GM19025 (cell line): ENCODE data around the gene KCNT2.
"Not testable (repeated sequence)": the region's sequence is repeated elsewhere in the genome, so short reads cannot be mapped to it uniquely, and the experiment has no call there.

Source experiments
- ATAC-seq: cut with Tn5 transposase; IDR thresholded peaks from one replicate; pipeline ENCODE4 v1.9.1; 2021; ENCODE audit warnings: mild to moderate bottlenecking, low read depth, moderate library complexity; ENCODE audit not compliant: unreplicated experiment

The KCNT2 gene

GRCh38 chr1:196517193-196517592 is 91.0 kb downstream of the KCNT2 start:
- ATAC-seq, result no peak

DNA sequence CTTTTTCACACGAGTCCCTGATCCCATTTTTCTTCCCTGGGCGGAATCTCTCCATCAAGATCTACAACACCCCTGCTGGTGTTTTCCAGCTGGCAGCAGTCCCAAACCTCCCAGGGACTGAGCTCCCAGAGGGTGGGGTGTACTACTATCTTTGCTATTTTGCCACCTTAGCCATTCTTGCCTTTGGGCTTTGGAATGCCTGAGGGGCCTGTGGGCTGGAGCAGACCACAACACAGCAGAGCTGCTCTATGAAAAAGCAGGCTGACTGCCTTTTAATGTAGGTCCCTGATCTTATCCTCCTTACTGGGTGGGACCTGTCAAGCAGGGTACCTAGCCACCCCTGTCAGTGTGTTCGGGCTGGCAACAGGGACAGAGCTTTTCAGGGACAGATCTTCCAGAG is 91.9 kb downstream of the KCNT2 start:
- ATAC-seq, result no peak

DNA sequence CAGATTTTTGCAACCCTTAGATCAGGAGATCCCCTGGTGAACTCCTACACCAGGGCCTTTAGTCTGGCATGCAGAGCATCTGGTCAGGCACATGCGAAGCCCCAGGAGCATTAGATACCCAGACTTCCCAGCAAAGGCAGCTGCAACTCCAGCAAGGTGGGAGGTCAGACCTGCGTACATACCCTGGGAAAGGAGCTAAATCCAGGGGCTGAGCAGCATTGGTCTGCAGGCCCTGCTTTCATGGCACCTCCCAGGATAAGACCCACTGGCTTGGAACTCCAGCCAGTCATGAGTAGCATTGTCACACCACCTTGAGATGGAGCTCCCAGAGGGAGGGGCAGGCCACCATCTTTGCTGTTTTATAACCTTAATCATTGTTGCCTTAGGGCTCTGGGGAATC is 92.3 kb downstream of the KCNT2 start:
- ATAC-seq, result no peak

- ATAC-seq, result no peak
These were observed 94.4 kb downstream of the KCNT2 start for GRCh38 chr1:196513821-196514220.

GRCh38 chr1:196510451-196510850 is 97.8 kb downstream of the KCNT2 start:
- ATAC-seq, result no peak

GRCh38 chr1:196504224-196504623 is 104.0 kb downstream of the KCNT2 start:
- not testable (repeated sequence) for ATAC-seq

DNA sequence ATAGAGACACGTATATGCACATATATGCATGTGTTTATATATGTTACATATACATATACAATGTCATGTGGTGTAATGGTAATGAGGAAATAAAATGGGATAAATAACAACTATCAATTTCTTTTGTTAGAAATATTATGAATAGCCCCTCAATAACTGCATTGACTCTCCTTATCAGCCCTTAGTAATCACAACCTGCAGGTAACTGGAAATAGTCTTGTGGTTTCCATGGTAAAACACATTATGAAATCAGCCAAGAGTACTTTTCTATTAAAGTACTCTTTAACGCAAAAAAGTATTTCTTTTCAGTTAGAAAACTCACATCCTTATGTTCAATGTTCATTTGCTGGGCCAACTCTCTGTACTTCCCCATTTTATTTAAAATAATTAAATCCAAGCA is 105.8 kb downstream of the KCNT2 start:
- ATAC-seq, result no peak

- no peak for ATAC-seq
These were observed 106.3 kb downstream of the KCNT2 start for GRCh38 chr1:196501760-196502428.

DNA sequence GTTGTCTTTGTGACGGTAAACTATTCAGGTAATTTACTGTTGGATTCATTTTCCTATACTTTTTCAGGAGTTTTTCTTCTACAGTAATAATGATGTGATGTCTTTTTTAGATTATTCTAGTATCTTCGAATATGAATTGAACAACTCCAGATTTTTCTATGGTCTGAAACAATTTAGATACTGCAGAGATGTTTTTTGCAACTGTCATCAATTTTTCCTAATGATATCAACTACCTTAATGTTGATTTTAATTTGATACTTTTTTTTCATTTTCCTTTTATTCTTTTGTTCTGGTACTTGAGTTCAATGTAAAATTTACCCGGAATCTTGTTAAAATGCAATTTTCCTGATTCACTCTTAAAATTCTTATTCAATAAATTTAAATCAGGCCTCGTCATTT is 110.4 kb downstream of the KCNT2 start:
- no peak for ATAC-seq

DNA sequence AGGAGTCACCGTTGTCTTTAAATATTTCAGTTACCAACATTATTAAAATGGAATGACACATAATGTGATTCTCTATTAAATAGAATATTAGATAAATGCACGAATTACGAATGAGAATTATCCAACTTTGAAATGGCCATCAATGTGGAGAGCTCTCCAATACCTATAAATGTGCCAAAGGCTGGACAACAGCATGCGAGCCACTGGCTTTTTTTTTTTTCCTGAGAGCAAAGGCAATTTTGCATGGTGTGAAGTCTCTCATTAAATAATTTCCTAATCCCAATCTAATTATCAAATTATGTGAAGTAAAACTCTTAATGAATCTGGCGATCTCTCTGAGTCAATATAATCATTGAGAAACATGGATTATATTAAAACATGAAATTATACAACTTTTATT is 113.5 kb downstream of the KCNT2 start:
- ATAC-seq, result no peak

GRCh38 chr1:196493881-196494280 is 114.4 kb downstream of the KCNT2 start:
- no peak for ATAC-seq

- ATAC-seq, result no peak
These were observed 119.7 kb downstream of the KCNT2 start for GRCh38 chr1:196488579-196488978.

GRCh38 chr1:196486346-196486745 is 121.9 kb downstream of the KCNT2 start:
- no peak for ATAC-seq

DNA sequence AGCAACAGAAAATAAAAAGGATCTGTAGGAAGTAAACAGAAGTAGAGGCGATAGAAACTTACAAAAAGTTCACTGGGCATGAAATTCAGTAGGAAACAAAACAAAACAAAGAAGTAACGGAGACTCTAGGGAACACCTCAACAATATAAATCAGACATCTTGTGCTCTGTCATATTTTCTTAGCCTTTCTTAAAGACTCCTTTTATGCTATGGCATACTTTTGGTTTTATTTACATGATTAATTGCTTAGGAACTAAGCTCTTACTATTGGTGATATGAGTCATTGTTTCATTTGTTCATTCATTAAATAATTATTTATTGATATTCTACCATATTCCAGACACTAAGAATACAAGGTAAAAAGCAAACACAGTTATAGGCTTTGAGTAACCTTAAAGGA is 126.6 kb downstream of the KCNT2 start:
- no peak for ATAC-seq

GRCh38 chr1:196477262-196477661 is 131.0 kb downstream of the KCNT2 start:
- no peak for ATAC-seq

DNA sequence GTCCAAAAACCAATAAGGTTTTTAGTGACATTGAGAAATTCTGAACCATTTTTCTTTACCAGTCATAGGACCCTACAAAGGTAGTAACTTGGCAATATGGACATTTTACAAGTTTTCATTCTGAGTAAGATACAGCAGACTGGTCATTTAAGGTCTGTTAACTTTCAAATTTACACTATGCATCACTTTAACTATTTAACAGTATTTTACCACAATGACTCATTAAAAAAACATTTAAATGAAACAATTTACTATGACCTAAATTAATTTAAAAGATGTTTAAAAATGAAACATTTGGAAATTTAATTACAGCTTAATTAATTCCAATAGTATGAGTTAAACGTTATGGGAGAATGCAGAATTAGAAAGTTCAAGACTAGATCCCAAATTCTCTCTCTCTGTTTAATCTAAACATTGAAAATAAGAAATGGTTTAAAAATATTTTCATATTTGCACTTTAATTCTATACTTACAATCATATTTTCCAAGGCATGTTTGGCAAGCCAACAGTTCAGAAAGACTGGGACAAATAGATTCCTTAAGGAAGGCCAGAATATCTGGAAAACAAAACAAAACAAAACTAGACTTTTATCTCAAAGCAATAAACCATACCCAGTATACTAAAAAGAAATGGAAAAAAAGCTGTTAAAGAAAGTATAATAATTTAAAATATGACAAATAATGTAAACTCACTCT is 140.9 kb downstream of the KCNT2 start:
- ATAC-seq, result no peak

- no peak for ATAC-seq
These were observed 141.6 kb downstream of the KCNT2 start for GRCh38 chr1:196466654-196467053.

DNA sequence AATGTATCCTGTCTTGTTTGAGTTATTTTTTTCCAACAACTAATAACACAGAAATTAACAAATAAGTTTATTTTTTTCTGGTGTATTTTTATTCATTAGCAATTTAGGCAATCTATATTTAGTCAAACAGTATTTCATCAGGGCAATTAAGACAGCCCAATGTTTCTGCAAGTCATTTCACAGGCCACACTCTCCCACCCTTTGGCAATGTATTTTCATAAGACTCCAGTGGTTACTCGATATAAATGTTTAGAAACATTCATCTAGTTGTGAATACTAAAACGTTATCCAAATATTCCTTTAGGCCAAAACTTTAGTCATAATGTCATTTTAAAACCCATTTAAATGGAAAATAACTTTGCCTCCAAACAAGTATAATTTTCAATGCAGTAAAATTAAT is 142.1 kb downstream of the KCNT2 start:
- no peak for ATAC-seq

GRCh38 chr1:196464480-196464941 is 143.7 kb downstream of the KCNT2 start:
- ATAC-seq, result no peak

DNA sequence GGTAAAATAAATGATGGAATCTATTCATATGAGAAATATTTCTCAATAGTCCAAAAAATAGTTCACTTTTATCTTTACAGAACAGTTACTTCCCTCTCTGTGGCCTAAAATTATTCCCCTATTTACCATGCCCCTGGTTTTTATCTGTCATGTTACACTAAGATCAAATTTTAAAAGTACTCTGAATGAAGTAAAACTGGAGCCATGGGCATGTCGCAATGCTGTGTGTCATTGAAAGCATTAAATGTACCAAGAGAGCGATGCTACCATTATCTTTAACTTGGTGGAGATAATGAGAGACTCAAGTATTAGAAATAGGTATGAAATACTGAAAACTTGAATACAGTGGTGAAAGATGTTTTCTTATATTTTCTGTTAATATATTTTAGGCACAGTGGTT is 146.2 kb downstream of the KCNT2 start:
- no peak for ATAC-seq

GRCh38 chr1:196461521-196461920 is 146.7 kb downstream of the KCNT2 start:
- ATAC-seq, result no peak

DNA sequence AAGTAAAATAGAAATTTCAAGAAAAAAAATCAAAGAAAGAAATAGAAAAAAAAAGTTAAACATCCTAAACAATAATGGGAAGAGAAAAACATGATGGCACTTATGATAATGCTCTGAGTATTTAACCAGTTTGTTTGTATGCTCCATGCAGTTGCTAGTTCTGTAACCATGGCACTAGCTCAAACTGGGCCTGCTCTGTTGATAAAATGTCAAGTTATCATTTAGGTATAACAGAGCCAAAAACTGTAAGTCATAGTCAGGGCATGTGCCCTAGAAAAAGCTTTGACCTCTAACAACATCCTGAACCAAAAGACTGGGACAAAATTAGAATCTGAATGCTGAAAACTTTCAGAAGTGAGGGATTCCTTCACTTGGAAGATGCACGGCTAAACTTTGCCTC is 148.9 kb downstream of the KCNT2 start:
- no peak for ATAC-seq
